ENCODE data around the gene EBF3.

Gene EBF3

DNA sequence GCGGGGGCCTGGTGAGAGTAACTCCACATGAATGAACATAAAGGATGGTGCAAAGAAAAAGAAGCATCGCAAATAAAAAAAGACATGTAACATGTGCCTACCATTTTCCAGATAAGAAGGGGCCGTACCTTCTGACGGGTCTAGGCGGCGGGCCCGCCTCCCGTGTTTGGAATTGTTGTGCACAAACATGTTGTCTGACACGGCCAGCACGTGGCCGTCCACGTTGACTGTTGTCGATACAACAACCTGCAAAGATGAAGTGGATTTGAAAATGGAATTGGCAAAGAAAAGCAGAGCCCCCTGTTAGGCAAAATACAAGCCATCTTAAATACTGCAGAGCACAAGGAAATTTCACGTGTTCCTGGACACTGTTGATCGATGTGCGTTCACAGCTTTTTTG is 90.7 kb downstream of the EBF3 start:
- DNase-seq (ENCODE audit: low read depth in 2 of 2), result no peak

- DNase-seq (ENCODE audit: low read depth in 2 of 2), result no peak
These were observed 92.1 kb downstream of the EBF3 start for GRCh38 chr10:129871966-129872365.

GRCh38 chr10:129870961-129871621 is 93.0 kb downstream of the EBF3 start:
- DNase-seq (ENCODE audit: low read depth in 2 of 2), result no peak

GRCh38 chr10:129870474-129870757 is 93.7 kb downstream of the EBF3 start:
- no peak for DNase-seq (ENCODE audit: low read depth in 2 of 2)

DNA sequence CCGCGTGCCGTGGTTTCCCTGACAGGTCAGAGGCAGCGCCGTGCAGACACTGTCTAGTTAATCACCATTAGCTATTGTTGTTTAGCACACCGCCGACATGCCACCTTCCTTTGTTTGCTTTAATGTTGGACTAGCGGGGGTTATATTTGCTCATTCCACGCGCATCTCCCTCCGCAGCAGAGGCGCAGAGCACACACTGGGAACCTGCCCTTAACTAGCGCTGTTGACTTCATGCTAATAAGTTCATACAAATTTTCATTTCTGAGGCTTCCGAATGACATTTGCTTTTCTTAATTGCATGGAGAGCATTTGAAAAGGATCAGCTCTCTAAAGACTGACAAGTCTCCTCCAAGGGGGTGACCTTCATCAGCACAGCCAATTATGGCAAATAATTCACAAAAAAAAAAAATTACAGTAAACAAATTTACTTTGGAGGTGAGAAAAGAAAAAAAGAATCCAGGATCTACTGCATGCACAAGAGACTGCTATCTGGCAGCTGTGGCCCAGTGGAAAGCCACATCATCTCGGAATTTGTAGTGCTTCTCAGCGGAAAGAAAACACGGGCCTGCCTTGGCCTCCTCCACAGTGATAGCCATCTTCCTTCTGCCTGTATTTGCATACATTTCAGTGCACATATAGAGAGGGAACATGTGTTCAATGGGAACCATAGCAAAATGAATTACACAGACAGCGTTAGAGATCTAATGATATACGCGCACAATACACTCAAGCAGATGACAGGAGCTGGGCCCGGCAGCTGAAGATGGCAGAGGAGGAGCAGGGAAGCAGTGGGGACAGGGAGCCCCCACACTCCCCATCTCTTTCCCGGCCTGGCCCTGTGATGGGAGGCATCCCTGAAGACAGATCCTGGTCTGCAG is 94.2 kb downstream of the EBF3 start:
- no peak for DNase-seq (ENCODE audit: low read depth in 2 of 2)

DNA sequence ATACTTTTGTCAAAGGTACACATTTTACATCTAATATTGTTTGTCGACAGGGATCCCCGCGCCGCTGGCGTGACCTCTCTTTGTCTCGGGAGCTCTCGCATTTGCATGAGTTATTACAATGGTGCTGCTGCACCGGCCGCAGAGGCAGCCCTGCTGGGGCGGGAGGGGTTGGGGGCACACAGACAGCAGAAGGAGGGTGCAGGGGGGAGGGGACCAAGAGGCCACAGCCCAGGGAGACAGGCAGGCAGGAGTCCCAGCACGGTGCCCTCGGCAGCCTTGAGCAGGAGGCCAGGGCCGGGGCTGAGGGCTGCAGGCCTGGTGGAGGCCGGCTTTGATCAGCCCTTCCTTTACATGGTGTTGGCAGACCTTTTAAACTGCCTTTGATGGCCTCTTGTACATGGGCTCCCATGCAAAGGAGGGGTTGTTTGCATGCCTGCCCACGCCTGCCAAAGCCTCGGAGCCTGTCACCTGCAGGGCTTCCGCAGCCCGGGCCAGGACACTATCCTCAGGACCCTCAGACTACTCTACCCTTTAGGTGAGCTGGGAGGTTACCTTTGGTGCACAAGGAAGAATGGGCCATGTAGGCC is 95.5 kb downstream of the EBF3 start:
- DNase-seq (ENCODE audit: low read depth in 2 of 2), result no peak

DNA sequence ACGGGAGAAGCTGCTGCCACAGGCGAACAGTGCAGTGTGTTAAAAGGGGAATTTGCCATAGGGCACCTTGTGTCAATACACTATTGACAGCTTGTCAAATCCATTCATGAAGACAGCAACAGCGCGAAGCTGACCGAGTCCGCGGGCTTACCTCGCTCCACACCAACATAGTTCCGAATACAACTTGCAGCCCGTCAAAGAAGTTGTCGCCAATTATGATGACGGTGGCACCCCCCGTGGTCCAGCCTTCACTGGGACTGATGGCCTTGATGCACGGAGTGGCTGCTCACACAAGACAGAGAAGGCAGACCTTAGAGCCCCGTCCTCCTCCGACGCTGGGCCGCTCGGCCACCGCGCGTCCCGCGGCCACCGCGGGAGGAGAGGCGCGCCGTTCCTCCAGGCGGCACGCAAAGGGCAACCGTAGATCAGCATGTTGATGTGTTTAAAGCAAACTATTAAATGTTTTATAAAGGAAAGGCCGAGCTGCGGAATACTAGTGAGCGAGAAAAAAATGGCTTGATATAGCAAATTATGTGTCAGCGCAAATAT is 96.4 kb downstream of the EBF3 start:
- DNase-seq (ENCODE audit: low read depth in 2 of 2), result no peak

- no peak for DNase-seq (ENCODE audit: low read depth in 2 of 2)
These were observed 97.2 kb downstream of the EBF3 start for GRCh38 chr10:129866894-129867293.

GRCh38 chr10:129865960-129866359 is 98.1 kb downstream of the EBF3 start:
- DNase-seq (ENCODE audit: low read depth in 2 of 2), result no peak

DNA sequence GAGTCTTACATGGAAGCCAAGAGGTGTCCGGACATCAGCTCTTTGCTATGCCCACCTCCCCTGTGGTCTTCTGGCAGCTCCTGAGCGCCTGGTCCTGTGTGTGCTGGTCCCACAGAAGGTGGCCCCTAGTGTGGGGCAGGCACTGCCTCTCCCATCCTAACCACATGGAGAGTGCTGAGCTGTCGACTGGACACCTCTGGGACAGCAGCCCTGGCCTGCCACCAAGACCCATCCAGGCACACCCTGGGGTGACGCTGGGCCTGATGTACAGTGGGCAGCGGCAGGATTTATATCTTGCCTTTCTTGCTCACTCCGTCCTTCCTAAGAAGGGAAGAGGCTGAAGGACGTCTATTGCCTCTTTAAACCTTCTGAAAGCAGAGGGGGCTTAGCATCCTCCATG is 98.7 kb downstream of the EBF3 start:
- DNase-seq (ENCODE audit: low read depth in 2 of 2), result no peak

DNA sequence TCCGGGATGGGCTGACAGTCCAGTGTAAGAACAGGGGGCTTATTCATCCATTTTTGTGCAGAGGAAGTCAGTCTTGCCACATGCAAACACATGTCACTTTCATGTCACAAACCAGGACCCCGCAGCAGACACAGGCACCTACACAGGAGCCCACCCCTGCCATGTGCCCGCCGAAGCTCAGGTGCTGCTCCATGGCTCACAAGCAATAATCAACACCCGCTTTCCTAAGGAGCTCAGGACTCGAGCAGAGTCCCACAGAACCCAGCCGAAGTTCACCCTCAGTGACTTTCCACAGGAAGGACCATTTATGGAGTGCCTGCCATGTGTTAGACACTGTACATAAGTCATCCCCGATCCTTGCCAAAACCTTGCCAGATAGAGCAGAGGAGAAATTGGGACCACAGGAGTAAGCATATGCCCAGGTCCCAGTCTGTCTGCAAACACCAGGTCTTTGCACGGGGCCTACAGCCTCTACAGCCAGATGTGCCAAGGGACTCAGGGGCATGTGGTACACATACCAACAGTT is 99.4 kb downstream of the EBF3 start:
- no peak for DNase-seq (ENCODE audit: low read depth in 2 of 2)

- DNase-seq (ENCODE audit: low read depth in 2 of 2), result no peak
These were observed 100.0 kb downstream of the EBF3 start for GRCh38 chr10:129864082-129864481.

- DNase-seq (ENCODE audit: low read depth in 2 of 2), result no peak
These were observed 100.8 kb downstream of the EBF3 start for GRCh38 chr10:129863201-129863663.

DNA sequence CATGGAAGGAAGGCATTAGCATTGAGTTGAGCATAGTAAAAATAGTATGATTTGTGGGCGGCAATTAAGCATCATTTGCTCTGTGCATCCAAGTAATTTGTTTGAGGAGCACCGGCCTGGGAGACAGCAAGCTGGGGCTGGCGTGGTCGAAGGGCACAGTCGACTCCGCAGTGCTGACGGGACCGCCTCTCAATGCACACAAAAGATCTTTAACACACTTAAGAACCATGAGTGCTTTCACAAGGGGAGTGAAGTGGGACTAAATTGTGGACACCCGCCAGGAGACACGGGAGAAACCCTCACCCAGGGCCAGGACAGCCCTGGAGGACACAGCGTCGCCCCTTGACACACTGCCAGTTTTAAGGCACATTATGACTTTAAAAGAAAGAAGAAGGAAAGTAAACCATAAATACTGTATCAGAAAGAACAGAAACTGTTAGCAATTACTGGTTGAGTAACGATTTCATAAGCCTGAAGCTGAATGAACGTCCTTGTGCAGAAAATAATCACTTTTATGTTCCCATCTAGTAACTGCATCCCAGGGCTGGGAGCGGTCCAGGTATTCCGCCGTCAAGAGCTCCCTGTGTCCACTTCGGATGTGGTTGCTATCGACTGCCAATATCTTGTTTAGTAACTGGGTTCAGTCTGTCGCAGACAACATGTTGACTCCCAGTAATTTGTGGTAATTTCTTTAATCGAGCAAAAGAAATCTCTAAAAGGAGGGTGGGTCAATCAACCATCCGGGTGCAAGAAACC is 102.1 kb downstream of the EBF3 start:
- DNase-seq (ENCODE audit: low read depth in 2 of 2), result no peak

- no peak for DNase-seq (ENCODE audit: low read depth in 2 of 2)
These were observed 103.7 kb downstream of the EBF3 start for GRCh38 chr10:129860396-129860795.

GRCh38 chr10:129859536-129859935 is 104.5 kb downstream of the EBF3 start:
- DNase-seq (ENCODE audit: low read depth in 2 of 2), result no peak

DNA sequence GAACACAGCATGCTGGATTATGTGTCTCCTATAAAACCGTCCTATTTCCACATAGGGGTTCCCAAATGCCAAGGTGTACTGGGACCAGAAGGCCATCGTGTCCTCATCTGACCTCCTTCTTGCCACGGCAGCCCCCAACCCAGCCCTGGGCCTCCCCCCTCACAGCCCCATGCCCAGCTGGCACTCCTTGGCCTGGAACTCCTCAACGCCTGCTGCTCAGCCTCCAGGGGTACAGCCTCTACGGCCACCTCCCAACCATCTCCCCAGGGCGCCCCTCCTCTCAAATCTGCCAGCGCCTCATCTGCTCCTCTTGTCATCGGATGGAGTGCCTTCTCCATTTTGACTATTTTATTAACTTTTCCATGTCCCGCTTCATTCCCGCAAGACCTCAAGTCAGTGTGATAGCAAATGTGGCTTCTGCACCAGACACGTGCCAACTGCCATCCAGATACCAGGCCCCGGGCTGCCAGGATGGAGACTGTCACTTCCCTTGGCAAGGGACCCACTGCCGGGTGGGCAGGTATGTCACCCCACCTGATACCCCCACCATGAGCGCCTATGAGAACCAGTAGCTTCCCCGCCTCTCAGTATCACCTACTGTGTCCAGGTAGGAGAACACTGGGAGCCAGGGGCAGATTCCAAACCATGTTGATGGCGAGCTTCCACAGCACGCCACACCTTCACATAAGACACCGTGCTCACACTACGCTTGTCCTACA is 106.7 kb downstream of the EBF3 start:
- no peak for DNase-seq (ENCODE audit: low read depth in 2 of 2)

DNA sequence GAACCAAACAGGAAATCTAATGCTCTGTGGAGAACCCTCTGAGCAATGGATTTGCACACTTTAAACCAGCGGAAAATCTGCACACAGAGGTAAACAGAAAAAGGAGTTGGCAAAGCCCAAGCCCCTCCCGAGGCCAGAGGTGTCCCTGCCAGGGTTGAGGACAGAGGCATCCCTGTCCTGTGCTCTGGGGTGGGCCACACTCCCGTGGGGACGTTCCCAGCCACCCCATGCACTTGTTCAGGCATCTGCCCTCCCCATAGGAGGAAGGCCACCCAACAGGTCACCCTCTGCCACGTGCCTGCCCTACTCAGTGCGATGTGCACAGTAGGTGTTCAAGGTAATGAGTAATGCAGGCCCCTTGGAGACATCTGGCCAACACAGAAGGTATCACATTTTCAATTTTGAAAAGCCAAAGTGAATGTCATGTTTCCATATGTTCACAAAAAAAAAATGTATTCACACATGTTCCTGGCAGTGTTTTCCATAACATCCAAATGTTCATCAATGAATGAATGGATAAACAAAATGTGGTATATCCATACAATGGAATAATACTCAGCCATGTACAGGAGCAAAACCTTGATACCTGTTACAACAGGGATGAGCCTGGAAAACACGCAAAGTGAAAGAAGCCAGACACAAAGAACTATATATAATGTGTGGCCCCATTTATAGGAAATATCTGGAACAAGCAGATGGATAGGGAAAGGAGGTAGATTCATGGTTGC is 108.1 kb downstream of the EBF3 start:
- no peak for DNase-seq (ENCODE audit: low read depth in 2 of 2)

GRCh38 chr10:129854796-129855705 is 109.0 kb downstream of the EBF3 start:
- no peak for DNase-seq (ENCODE audit: low read depth in 2 of 2)

Measured in fibroblast of skin of left biceps (primary cell).